Germinal center (tissue), 1 donor: ENCODE measurements around the gene ARHGAP23.
"Not testable (repeated sequence)": the region's sequence is repeated elsewhere in the genome, so short reads cannot be mapped to it uniquely, and the experiment has no call there.

Experiments used
- DNase-seq: peaks from one replicate; pipeline ENCODE4 v3.0.0; 2012; ENCODE audit warnings: mixed read lengths, low spot score

Gene ARHGAP23

GRCh38 chr17:38528141-38528540 lies 99.9 kb downstream of the ARHGAP23 start:
- DNase-seq, result not testable (repeated sequence)

- not testable (repeated sequence) for DNase-seq
Measured at GRCh38 chr17:38530856-38531255, 102.6 kb downstream of the ARHGAP23 start.

- not testable (repeated sequence) for DNase-seq
Measured at GRCh38 chr17:38531761-38532160, 103.5 kb downstream of the ARHGAP23 start.

GRCh38 chr17:38532451-38532850 lies 104.2 kb downstream of the ARHGAP23 start:
- no peak for DNase-seq

GRCh38 chr17:38533241-38533640 lies 105.0 kb downstream of the ARHGAP23 start:
- no peak for DNase-seq

- DNase-seq, result no peak
Measured at GRCh38 chr17:38533866-38534497, 105.7 kb downstream of the ARHGAP23 start.

- no peak for DNase-seq
Measured at GRCh38 chr17:38534498-38534885, 106.2 kb downstream of the ARHGAP23 start.

GRCh38 chr17:38535886-38536285 lies 107.6 kb downstream of the ARHGAP23 start:
- DNase-seq, result no peak

- DNase-seq, result no peak
Measured at GRCh38 chr17:38536661-38537060, 108.4 kb downstream of the ARHGAP23 start.

- DNase-seq, result no peak
Measured at GRCh38 chr17:38538906-38539305, 110.6 kb downstream of the ARHGAP23 start.

- no peak for DNase-seq
Measured at GRCh38 chr17:38539386-38539785, 111.1 kb downstream of the ARHGAP23 start.

GRCh38 chr17:38540514-38541045 lies 112.3 kb downstream of the ARHGAP23 start:
- DNase-seq, result no peak

- DNase-seq, result no peak
Measured at GRCh38 chr17:38541281-38541680, 113.0 kb downstream of the ARHGAP23 start.

GRCh38 chr17:38542286-38542685 lies 114.0 kb downstream of the ARHGAP23 start:
- DNase-seq, result no peak

GRCh38 chr17:38543403-38544174 lies 115.3 kb downstream of the ARHGAP23 start:
- DNase-seq, result no peak

GRCh38 chr17:38544175-38544838 lies 116.0 kb downstream of the ARHGAP23 start:
- no peak for DNase-seq

GRCh38 chr17:38544839-38545209 lies 116.6 kb downstream of the ARHGAP23 start:
- DNase-seq, result no peak

- DNase-seq, result no peak
Measured at GRCh38 chr17:38545531-38546225, 117.4 kb downstream of the ARHGAP23 start.

- DNase-seq, result no peak
Measured at GRCh38 chr17:38546396-38546795, 118.1 kb downstream of the ARHGAP23 start.

- no peak for DNase-seq
Measured at GRCh38 chr17:38547444-38547843, 119.2 kb downstream of the ARHGAP23 start.

GRCh38 chr17:38549285-38549684 lies 121.0 kb downstream of the ARHGAP23 start:
- DNase-seq, result no peak

GRCh38 chr17:38550661-38551060 lies 122.4 kb downstream of the ARHGAP23 start:
- no peak for DNase-seq
